ENCODE data around the gene RLBP1.
"Not testable (repeated sequence)": the region's sequence is repeated elsewhere in the genome, so short reads cannot be mapped to it uniquely, and the experiment has no call there.

Gene RLBP1

DNA sequence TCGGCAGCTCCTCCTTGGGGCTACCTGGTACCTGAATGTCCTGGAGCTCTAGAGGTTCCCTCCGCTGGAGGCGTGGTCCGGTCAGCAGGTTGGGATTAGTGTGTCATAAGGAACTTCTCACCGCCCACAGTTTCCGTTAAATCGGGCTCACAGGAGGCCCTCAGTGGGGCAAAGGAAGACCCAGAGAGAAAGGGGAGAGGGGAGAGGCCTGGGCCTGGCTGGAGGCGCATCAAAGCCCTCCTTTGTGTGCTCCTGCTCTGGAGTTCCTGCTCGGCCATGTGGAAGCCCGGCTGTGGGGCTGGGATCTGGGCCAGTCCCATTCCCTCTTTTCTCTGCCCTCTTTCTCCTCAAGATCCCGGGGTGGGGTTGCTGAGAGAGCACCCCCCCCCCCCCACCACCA lies at the start of gene RLBP1:
Gene RLBP1 (minus strand): TSS at position 37 of the 400 bp plus-strand sequence. CDS start 2,604 bp downstream, outside the sequence.
- H3K36me3 ChIP-seq (replicated peaks) = no peaks in the 10 kb centered on the region
- in situ Hi-C loops (cut with HindIII; ENCODE audit: low pct_ligation_motif_present, low sequenced_read_pairs) = no loop called here
- TF ChIP-seq, protein P1, sequence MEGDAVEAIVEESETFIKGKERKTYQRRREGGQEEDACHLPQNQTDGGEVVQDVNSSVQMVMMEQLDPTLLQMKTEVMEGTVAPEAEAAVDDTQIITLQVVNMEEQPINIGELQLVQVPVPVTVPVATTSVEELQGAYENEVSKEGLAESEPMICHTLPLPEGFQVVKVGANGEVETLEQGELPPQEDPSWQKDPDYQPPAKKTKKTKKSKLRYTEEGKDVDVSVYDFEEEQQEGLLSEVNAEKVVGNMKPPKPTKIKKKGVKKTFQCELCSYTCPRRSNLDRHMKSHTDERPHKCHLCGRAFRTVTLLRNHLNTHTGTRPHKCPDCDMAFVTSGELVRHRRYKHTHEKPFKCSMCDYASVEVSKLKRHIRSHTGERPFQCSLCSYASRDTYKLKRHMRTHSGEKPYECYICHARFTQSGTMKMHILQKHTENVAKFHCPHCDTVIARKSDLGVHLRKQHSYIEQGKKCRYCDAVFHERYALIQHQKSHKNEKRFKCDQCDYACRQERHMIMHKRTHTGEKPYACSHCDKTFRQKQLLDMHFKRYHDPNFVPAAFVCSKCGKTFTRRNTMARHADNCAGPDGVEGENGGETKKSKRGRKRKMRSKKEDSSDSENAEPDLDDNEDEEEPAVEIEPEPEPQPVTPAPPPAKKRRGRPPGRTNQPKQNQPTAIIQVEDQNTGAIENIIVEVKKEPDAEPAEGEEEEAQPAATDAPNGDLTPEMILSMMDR (IDR thresholded peaks at IDR 0.05; ENCODE audit: low read depth, low read length, missing control alignments) = no peak
- no peak within 1 kb of the TSS for H3K27ac ChIP-seq
- H3K27me3 ChIP-seq (replicated peaks) = no peaks in the 10 kb centered on the region
- H3K4me3 ChIP-seq (ENCODE audit: low read depth, low read length) = no peak within 1 kb of the TSS
- DNase-seq = no peak

GRCh38 chr15:89250142-89250541 lies 28.8 kb upstream of the RLBP1 start:
- H3K4me3 ChIP-seq (ENCODE audit: low read depth, low read length); H3K27me3 ChIP-seq (replicated peaks); in situ Hi-C loops (cut with HindIII; ENCODE audit: low pct_ligation_motif_present, low sequenced_read_pairs); H3K27ac ChIP-seq; DNase-seq; H3K36me3 ChIP-seq (replicated peaks): not testable (repeated sequence)

DNA sequence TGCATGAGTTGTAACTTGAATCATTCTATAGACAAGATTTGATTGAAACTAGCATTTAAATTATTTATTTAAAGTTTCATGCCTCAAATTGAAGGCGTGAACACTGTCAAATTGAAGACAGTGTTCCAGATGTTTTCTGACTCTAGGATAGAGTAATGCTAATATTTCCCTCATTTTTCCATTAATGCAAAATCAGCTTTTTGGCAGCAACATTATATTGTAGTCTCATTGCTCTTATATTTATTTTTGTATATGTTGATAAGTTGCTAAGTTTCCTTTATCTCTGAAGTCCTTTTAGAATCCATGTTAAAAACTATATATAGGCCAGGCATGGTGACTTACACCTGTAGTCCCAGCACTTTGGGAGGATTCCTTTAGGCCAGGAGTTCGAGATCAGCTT lies 27.2 kb upstream of the RLBP1 start:
- H3K4me3 ChIP-seq (ENCODE audit: low read depth, low read length) = no peak overlapping the region
- DNase-seq = no peak
- H3K27ac ChIP-seq = no peak overlapping the region
- TF ChIP-seq, protein P1 (IDR thresholded peaks at IDR 0.05; ENCODE audit: low read depth, low read length, missing control alignments) = no peak
- H3K27me3 ChIP-seq (replicated peaks) = no peaks in the 10 kb centered on the region
- in situ Hi-C loops (cut with HindIII; ENCODE audit: low pct_ligation_motif_present, low sequenced_read_pairs) = no loop called here
- no peaks in the 10 kb centered on the region for H3K36me3 ChIP-seq (replicated peaks)

DNA sequence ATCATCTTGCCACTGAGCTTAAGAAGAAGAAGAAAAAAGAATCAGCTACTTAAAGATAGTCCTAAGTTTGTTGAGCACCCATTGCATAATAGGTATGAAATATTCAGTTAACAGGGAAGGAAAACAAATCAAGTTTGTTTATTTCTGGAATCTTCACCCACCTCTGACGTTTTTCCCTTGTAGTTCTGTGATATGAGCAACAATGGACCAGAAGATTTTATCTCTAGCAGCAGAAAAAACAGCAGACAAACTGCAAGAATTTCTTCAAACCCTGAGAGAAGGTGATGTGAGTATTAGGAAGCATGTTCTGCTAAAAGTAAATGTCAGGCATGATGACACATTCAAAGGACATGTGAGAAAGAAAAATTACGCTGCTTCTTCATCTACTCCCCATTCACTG lies 26.1 kb upstream of the RLBP1 start:
- no peak overlapping the region for H3K4me3 ChIP-seq (ENCODE audit: low read depth, low read length)
- DNase-seq = no peak
- H3K36me3 ChIP-seq (replicated peaks) = no peaks in the 10 kb centered on the region
- H3K27ac ChIP-seq = no peak overlapping the region
- TF ChIP-seq, protein P1 (IDR thresholded peaks at IDR 0.05; ENCODE audit: low read depth, low read length, missing control alignments) = no peak
- in situ Hi-C loops (cut with HindIII; ENCODE audit: low pct_ligation_motif_present, low sequenced_read_pairs) = no loop called here
- H3K27me3 ChIP-seq (replicated peaks) = no peaks in the 10 kb centered on the region

DNA sequence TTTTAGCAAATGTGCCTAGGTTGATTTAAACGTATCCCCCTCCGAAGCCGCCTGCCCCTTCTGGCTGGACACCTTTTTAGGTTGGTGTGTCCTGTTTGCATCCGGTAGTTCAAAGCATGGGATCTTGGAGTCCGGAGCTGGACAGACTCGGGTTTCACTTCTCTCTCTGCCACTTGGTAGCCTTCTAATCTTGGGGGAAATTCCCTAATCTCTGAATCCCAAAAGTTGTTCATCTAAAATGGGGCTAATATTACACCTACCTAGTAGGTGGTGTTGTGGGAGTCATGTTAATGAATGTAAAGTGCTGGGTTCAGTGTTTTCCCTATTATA lies 23.2 kb upstream of the RLBP1 start:
- H3K27ac ChIP-seq = no peak overlapping the region
- in situ Hi-C loops (cut with HindIII; ENCODE audit: low pct_ligation_motif_present, low sequenced_read_pairs) = no loop called here
- H3K4me3 ChIP-seq (ENCODE audit: low read depth, low read length) = peak overlapping the region; percentile 90
- no peaks in the 10 kb centered on the region for H3K27me3 ChIP-seq (replicated peaks)
- TF ChIP-seq, protein P1 (IDR thresholded peaks at IDR 0.05; ENCODE audit: low read depth, low read length, missing control alignments) = no peak
- no peaks in the 10 kb centered on the region for H3K36me3 ChIP-seq (replicated peaks)
- DNase-seq = no peak

- Histone ChIP-seq H3K27me3 (replicated peaks) (no peaks in the 10 kb centered on the region), H3K4me3 (ENCODE audit: low read depth, low read length) (peak within 1 kb of the TSS; percentile 90), H3K27ac (no peak within 1 kb of the TSS), H3K36me3 (replicated peaks) (no peaks in the 10 kb centered on the region)
- in situ Hi-C loops (cut with HindIII; ENCODE audit: low pct_ligation_motif_present, low sequenced_read_pairs) = no loop called here
- TF ChIP-seq, protein P1 (IDR thresholded peaks at IDR 0.05; ENCODE audit: low read depth, low read length, missing control alignments) = peak; percentile 63
- peak; percentile 93 for DNase-seq
These were observed 22.6 kb upstream of the RLBP1 start, which contains the start of gene FANCI for GRCh38 chr15:89243691-89244573. TSS of gene FANCI (plus strand) at chr15:89243979. CDS start at chr15:89247648, 3,669 bp downstream.

Data from brain microvascular endothelial cell (primary cell).